ENCODE results near the gene ABCC4. TPM values are rescaled to one million over a fixed set of nuclear protein-coding genes. Genes with fewer than 3 reads are reported as not detected.

ABCC4 gene
- total RNA-seq, 2 experiments from 2014 or later: 6.4 to 7.7 TPM

DNA sequence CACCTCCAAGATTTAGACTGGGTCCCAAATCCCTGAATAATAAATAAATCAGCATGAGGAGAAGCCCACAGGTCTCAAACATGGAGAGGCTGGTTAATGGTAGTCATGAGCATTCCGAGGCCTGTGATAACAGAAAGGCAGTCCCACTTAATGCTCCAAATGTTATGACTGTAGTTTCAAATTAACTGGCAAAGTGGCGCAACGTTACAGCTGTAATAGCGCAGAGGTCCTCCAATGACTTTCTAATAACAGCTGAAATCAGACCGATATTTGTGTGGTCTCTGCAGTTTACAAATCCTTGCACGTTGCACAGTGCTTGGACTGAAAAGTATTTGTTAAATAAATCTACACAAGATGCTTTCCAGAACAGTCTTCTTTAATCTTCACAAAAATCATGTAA is 141.8 kb downstream of the ABCC4 start:
- Mint-ChIP-seq H3K9me3 (ENCODE audit: low read depth) (no peaks in the 10 kb centered on the region), H3K4me1 (peaks cover 5% of the 10 kb centered on the region)

DNA sequence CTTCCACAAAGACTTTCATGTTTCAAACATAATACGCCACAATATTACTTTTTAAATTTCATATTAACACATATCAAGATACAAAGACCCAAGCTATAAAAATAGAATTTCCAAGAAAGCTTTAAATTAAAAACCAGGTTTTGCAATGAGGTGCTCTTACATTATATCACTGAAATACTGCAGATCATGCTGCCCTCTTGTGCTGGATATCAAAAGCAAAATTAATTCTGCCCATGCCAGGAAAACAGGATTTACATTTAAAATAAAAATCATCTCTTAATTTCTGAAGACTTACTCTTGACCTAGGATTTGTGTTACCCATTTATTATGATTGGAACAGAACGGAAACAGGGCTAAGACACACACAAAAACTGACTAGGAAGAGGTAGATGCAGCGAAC is 145.0 kb downstream of the ABCC4 start:
- Mint-ChIP-seq H3K4me3 (no peak overlapping the region), H3K4me1 (peaks cover 9% of the 10 kb centered on the region), H3K36me3 (no peaks in the 10 kb centered on the region), H3K27ac (no peak overlapping the region), H3K9me3 (ENCODE audit: low read depth) (no peaks in the 10 kb centered on the region), H3K27me3 (no peaks in the 10 kb centered on the region)
- DNase-seq (no peak), ATAC-seq (no peak)
- CTCF ChIA-PET: interaction anchor here (1.5 kb wide), 1 partner anchor 25 kb away, joined by 3 read pairs; no protein-coding TSS in a partner anchor

More for the DNA sequence above, 141.8 kb downstream of the ABCC4 start:
- ATAC-seq (no peak), DNase-seq (no peak)
- H3K36me3 Mint-ChIP-seq: no peaks in the 10 kb centered on the region
- H3K4me3 Mint-ChIP-seq: no peak overlapping the region
- no peak overlapping the region for H3K27ac Mint-ChIP-seq
- no peaks in the 10 kb centered on the region for H3K27me3 Mint-ChIP-seq
- CTCF ChIA-PET: no interaction called here

DNA sequence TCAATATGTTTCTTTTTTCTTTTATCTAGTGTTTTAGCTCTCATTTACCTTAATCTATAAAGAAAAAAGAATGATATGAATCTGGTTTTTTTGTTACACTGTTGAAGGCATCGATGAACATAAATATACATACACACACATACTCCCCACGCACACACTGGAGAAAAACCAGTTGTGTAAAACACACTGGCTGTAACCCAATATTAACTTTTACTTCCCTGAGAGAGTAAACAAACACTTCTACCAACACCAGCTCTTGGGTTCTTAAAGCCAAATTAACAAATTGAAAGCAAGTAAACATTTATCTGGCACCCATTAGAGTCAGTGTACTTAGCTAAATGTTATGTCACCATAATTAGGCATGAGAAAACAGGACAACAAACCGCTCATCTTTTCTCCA is 145.7 kb downstream of the ABCC4 start:
- H3K27ac Mint-ChIP-seq: no peak overlapping the region

DNA sequence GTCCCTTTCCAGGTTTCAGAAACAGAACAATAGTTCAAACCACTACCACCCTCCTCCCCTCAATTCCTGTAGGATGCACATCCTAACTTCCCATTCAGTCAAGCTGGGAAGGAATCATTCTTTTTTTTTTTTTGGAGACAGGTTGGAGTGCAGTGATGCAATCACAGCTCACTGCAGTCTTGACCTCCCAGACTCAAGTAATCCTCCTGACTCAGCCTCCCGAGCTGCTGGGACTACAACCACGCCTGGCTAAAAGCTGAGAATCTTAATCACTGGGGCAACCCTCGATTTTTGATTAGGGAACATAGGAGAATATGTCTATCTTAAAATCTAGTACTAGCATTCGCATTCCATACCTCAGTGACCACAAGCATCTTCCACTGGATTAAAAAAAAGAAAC is 146.2 kb downstream of the ABCC4 start:
- H3K27ac Mint-ChIP-seq: no peak overlapping the region
- H3K4me1 Mint-ChIP-seq: peaks cover 5% of the 10 kb centered on the region
- H3K36me3 Mint-ChIP-seq: no peaks in the 10 kb centered on the region
- no peaks in the 10 kb centered on the region for H3K27me3 Mint-ChIP-seq
- no peak overlapping the region for H3K4me3 Mint-ChIP-seq
- DNase-seq: no peak
- CTCF ChIA-PET: interaction anchor here (1.5 kb wide), 1 partner anchor 26 kb away, joined by 3 read pairs; no protein-coding TSS in a partner anchor
- ATAC-seq: no peak
- no peaks in the 10 kb centered on the region for H3K9me3 Mint-ChIP-seq (ENCODE audit: low read depth)

More for the DNA sequence above, 145.7 kb downstream of the ABCC4 start:
- CTCF ChIA-PET: interaction anchor here (1.5 kb wide), 1 partner anchor 26 kb away, joined by 3 read pairs; no protein-coding TSS in a partner anchor
- no peaks in the 10 kb centered on the region for H3K36me3 Mint-ChIP-seq
- no peak overlapping the region for H3K4me3 Mint-ChIP-seq
- ATAC-seq: no peak
- DNase-seq: no peak
- no peaks in the 10 kb centered on the region for H3K27me3 Mint-ChIP-seq
- no peaks in the 10 kb centered on the region for H3K9me3 Mint-ChIP-seq (ENCODE audit: low read depth)
- H3K4me1 Mint-ChIP-seq: peaks cover 7% of the 10 kb centered on the region

DNA sequence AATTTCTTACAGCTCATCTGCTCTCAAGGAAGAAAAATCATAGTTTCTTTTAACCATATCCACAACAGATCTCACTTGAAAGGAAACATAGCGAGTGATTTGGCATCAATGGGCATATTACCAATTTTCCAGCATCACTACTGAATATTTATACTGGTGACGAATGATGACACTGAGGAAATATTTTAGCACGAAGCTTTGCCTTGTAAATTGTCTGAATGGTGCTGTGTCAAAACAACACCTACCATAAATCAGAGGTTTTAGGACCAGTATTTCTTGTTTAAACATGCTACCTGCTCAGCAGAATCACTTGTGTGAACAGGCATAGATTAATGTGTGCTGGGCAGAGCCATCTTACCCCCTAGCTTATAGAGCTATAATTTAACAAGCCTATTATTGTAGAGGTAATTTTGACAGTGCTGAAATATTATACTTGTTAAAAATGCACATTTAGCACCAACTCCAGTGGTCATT is 146.8 kb downstream of the ABCC4 start:
- Mint-ChIP-seq H3K36me3 (no peaks in the 10 kb centered on the region), H3K27me3 (no peaks in the 10 kb centered on the region), H3K27ac (no peak overlapping the region), H3K4me1 (peaks cover 5% of the 10 kb centered on the region), H3K9me3 (ENCODE audit: low read depth) (no peaks in the 10 kb centered on the region), H3K4me3 (no peak overlapping the region)
- DNase-seq: no peak
- CTCF ChIA-PET: interaction anchor here (1.0 to 1.3 kb wide), 4 partner anchors 10 to 495 kb away, joined by 3 to 5 read pairs (median 4); no protein-coding TSS in a partner anchor
- ATAC-seq: no peak

DNA sequence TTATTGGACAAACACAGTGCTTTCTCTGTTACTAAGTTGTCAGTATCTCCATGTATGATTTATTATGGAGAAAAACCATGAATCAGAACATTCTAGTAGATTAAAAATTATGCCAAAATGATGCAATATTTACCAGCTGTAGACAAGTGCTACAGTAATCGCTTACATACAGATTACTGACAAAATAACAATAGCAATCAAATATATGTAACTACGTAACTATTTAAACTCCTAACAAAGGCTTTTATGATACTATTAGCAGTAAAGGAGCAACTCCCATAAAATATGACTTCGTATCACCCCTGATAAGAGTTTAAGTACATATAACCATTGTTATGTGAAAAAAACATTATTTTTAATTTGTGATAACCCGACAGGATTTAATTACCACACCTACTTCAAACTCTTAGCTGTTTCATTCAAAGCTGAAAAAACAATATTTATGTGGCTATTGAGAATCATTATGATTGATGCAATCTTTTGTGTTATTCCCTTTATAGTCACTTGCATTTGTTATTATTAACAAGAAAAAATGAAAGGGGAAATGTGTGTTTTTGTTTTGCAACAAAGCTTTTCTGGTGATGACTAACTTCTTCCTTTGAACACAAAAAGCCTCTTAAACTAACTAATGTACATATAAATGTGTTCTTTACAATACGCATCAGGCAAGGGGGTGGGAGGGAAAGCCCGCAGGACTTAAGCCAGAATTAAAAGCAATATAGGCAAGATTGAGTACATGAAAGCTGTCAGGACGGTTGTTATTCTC is 147.4 kb downstream of the ABCC4 start:
- Mint-ChIP-seq H3K36me3 (no peaks in the 10 kb centered on the region), H3K4me1 (peaks cover 5% of the 10 kb centered on the region), H3K27ac (no peak overlapping the region), H3K9me3 (ENCODE audit: low read depth) (no peaks in the 10 kb centered on the region), H3K27me3 (no peaks in the 10 kb centered on the region), H3K4me3 (no peak overlapping the region)
- DNase-seq: no peak
- CTCF ChIA-PET: interaction anchor here (1.0 to 1.3 kb wide), 4 partner anchors 11 to 495 kb away, joined by 3 to 5 read pairs (median 4); no protein-coding TSS in a partner anchor
- no peak for ATAC-seq

DNA sequence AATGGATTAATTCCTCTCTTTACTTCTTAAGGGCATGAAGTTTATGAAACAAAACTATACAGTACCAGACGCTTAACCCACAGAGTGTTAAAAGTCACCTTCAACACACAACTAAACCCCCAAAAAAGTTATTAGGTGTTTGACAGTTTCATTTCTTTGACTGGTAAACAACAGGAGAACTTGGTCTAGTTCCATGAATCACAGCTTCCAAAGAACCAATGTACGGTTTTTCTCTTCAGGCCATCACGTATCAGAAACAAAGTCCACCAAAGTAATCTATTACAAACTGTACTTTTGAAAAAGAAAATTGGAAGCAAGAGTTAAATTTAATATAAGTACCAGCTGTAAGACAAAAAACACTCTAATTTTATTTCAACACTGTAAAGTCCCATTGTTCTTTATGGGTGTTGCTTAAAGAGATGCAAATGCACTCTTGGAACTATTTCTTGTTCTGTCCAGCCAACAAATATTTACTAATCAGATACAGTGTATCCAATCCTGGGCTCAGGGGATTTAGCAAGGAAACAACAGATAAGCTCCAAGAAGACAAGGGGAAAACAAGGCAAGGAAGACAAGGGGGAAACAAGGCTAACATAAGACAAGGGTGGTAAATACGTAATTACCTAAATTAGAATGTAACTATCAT is 149.2 kb downstream of the ABCC4 start:
- Mint-ChIP-seq H3K36me3 (no peaks in the 10 kb centered on the region), H3K27ac (no peak overlapping the region), H3K27me3 (no peaks in the 10 kb centered on the region), H3K4me1 (peaks cover 5% of the 10 kb centered on the region), H3K9me3 (ENCODE audit: low read depth) (no peaks in the 10 kb centered on the region), H3K4me3 (no peak overlapping the region)
- DNase-seq: no peak
- ATAC-seq: no peak
- CTCF ChIA-PET: no interaction called here

DNA sequence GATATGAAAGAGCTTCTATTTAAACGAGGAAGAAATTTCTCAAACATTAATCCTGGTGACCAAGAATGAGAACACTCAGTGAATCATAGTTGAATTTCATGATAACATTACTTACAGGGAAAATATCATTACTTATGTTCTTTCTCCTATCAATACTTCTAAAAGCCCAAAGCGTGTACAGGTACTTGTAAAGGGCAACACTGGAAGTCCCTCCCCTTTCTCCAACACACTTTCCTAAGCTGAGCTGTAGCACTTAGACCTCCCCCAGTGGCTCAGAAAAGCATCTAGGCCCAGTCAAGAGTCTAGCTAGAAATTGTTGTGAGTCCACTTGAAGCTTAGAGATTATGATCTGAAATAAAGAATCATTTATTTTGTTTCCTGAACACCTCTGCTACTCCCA is 150.7 kb downstream of the ABCC4 start:
- no peak for ATAC-seq
- no peaks in the 10 kb centered on the region for H3K27me3 Mint-ChIP-seq
- H3K4me1 Mint-ChIP-seq: peaks cover 5% of the 10 kb centered on the region
- peaks cover 3% of the 10 kb centered on the region for H3K36me3 Mint-ChIP-seq
- no peak overlapping the region for H3K27ac Mint-ChIP-seq
- no peak overlapping the region for H3K4me3 Mint-ChIP-seq
- CTCF ChIA-PET: interaction anchor here (1.0 to 1.2 kb wide), 2 partner anchors 15 to 39 kb away, joined by 3 read pairs; no protein-coding TSS in a partner anchor
- no peak for DNase-seq
- H3K9me3 Mint-ChIP-seq (ENCODE audit: low read depth): no peaks in the 10 kb centered on the region

DNA sequence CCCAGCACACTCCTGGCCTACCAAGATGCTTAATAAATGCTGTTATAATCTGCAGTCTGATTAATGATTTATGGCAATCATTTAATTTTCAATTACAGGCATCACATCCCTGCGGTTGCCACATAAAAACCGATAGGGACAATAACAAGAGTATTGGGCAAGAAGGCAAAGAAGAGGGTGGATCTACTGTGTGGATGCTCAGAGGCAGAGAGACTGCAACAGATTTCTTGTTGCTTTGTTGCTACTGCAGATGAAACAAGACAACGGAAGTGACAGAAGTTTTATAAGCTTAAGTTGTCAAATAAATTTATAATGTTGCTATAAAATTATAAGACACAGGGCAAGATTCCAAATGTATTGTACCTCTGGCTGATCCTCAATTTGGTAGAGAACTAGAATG is 154.8 kb downstream of the ABCC4 start:
- CTCF ChIA-PET: no interaction called here

DNA sequence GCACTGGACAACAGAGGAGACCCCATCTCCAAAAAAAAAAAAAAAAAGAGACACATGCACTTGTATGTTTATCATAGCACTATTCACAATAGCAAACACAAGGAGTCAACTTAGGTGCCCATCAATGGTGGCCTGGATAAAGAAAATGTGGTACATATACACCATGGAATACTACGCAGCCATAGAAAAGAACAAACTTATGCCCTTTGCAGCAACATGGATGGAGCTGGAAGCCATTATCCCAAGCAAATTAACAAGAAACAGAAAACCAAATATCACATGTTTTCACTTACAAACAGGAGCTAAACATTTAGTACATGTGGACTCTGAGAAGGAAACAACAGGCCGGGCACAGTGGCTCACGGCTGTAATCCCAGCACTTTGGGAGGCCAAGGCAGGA is 155.7 kb downstream of the ABCC4 start:
- Mint-ChIP-seq H3K9me3 (ENCODE audit: low read depth) (no peaks in the 10 kb centered on the region), H3K36me3 (peaks cover 15% of the 10 kb centered on the region), H3K4me1 (no peaks in the 10 kb centered on the region), H3K27me3 (no peaks in the 10 kb centered on the region), H3K27ac (no peak overlapping the region), H3K4me3 (no peak overlapping the region)
- CTCF ChIA-PET: interaction anchor here (0.6 kb wide), 1 partner anchor 18 kb away, joined by 3 read pairs; no protein-coding TSS in a partner anchor
- DNase-seq: no peak
- ATAC-seq: no peak

More for the DNA sequence above, 154.8 kb downstream of the ABCC4 start:
- no peak overlapping the region for H3K4me3 Mint-ChIP-seq
- no peak overlapping the region for H3K27ac Mint-ChIP-seq
- no peaks in the 10 kb centered on the region for H3K27me3 Mint-ChIP-seq
- H3K9me3 Mint-ChIP-seq (ENCODE audit: low read depth): no peaks in the 10 kb centered on the region
- DNase-seq (no peak), ATAC-seq (no peak)
- H3K4me1 Mint-ChIP-seq: no peaks in the 10 kb centered on the region
- peaks cover 13% of the 10 kb centered on the region for H3K36me3 Mint-ChIP-seq

DNA sequence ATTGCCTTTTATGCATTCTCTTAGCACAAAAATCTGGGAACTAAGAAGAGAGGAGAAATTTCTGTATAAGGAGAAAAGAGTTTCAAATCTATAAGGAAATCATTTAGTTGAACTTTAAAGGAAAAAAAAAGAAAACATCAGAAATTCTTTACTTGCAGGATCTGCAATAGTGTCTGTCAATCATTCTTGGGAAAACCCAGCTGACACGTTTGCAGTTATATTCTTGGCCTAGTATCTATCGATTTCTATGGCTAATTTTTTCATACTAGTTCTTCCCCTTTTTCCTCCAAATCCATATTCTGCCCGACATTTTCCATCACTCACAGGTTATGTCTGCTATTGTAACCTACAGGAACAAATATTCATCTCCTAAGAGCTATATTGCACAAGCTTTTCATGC is 160.7 kb downstream of the ABCC4 start:
- no peaks in the 10 kb centered on the region for H3K27me3 Mint-ChIP-seq
- H3K36me3 Mint-ChIP-seq: peaks cover 15% of the 10 kb centered on the region
- ATAC-seq (no peak), DNase-seq (no peak)
- H3K9me3 Mint-ChIP-seq (ENCODE audit: low read depth): no peaks in the 10 kb centered on the region
- CTCF ChIA-PET: interaction anchor here (0.9 kb wide), 1 partner anchor 16 kb away, joined by 3 read pairs; no protein-coding TSS in a partner anchor
- H3K4me1 Mint-ChIP-seq: peaks cover 4% of the 10 kb centered on the region
- H3K4me3 Mint-ChIP-seq: no peak overlapping the region
- no peak overlapping the region for H3K27ac Mint-ChIP-seq

DNA sequence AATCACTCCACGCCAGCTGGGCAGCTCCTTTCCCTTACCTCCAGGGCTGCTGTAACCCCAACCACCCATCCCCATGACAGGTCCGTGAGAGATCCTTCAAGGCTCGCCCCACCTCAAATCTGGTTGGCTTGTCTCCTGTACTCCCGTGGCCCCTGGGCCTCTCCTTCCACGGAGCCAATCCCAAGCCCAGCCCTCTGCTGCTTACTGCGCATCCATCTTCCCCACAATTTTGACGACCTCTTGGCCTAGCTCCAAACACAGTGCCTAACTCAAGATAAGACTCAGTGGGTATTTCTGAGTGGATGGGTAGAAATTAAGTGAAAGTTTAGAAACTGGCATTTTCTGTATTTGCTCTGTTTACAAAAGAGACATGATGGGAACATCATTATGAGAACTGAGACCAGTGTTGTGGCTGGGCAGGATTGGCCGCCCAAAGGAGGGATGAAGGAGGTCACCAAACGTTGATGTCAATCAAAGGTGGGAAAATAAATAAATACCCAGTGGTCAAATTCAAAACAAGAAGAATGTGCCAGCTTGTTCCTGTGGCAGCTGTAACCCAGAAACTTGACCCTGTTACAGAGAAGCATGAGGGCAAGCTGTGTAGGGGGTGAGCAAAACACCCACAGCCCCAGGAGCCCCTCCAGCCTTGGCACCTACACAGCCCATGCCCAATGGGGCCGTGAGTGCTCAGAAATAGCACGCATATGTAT is 162.2 kb downstream of the ABCC4 start:
- ATAC-seq (no peak), DNase-seq (no peak)
- H3K36me3 Mint-ChIP-seq: peaks cover 5% of the 10 kb centered on the region
- no peak overlapping the region for H3K27ac Mint-ChIP-seq
- no peaks in the 10 kb centered on the region for H3K27me3 Mint-ChIP-seq
- no peak overlapping the region for H3K4me3 Mint-ChIP-seq
- H3K4me1 Mint-ChIP-seq: peaks cover 4% of the 10 kb centered on the region
- no peaks in the 10 kb centered on the region for H3K9me3 Mint-ChIP-seq (ENCODE audit: low read depth)
- CTCF ChIA-PET: no interaction called here

DNA sequence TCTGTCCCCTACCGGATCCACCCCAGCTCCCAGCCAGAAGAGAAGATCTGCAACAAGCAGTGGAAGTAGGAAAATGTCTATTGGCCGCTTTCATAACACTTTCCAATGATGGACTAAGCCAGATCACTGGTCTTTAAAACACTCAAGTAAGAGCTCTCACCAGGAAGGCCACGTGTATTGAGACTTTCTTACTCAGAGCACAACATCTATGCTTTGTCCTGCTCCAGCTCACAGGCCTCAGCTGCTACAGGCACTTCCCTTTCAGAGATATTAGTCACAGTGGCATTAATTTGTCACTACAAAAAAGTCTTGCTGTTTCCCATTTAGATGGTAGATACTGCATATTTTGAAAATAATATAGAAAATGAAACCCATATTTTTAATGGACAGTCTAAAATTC is 164.2 kb downstream of the ABCC4 start:
- ATAC-seq (peak; percentile 30), DNase-seq (no peak)
- Mint-ChIP-seq H3K4me1 (peaks cover 4% of the 10 kb centered on the region), H3K27me3 (no peaks in the 10 kb centered on the region), H3K9me3 (ENCODE audit: low read depth) (no peaks in the 10 kb centered on the region), H3K36me3 (peaks cover 5% of the 10 kb centered on the region), H3K27ac (peak overlapping the region; percentile 9), H3K4me3 (no peak overlapping the region)
- CTCF ChIA-PET: no interaction called here
